Parathyroid adenoma (tissue), 2 donors: ENCODE data around the gene TBC1D22A.

Experiments
- H2AFZ ChIP-seq: fragments of 300-600 bp; sonication (generic); one replicate; pipeline ENCODE4 v1.7.0; 2017; ENCODE audit warnings: antibody characterized with exemption, mild to moderate bottlenecking
- H3K27ac ChIP-seq: fragments of 300-600 bp; sonication (generic); one replicate; pipeline ENCODE4 v1.7.0; 2017
- H3K27me3 ChIP-seq: fragments of 300-600 bp; sonication (generic); one replicate; pipeline ENCODE4 v1.7.0; 2017; ENCODE audit warnings: low read length; ENCODE audit not compliant: control insufficient read depth, insufficient read depth
- H3K36me3 ChIP-seq: fragments of 300-600 bp; sonication (generic); one replicate; pipeline ENCODE4 v1.7.0; 2017; ENCODE audit warnings: low read length; ENCODE audit not compliant: control insufficient read depth, insufficient read depth
- H3K4me1 ChIP-seq: fragments of 300-600 bp; sonication (generic); one replicate; pipeline ENCODE4 v1.7.0; 2017; ENCODE audit warnings: control low read depth
- H3K4me2 ChIP-seq: fragments of 300-600 bp; sonication (generic); one replicate; pipeline ENCODE4 v1.7.0; 2017; ENCODE audit warnings: low read length
- H3K4me3 ChIP-seq: fragments of 300-600 bp; sonication (generic); one replicate; pipeline ENCODE4 v1.7.0; 2017; ENCODE audit warnings: low read depth, low read length
- H3K79me2 ChIP-seq: fragments of 300-600 bp; sonication (generic); one replicate; pipeline ENCODE4 v1.7.0; 2017; ENCODE audit warnings: control low read depth
- H3K9ac ChIP-seq: fragments of 300-600 bp; sonication (generic); one replicate; pipeline ENCODE4 v1.7.0; 2017; ENCODE audit warnings: mild to moderate bottlenecking
- H3K9me3 ChIP-seq: fragments of 300-600 bp; sonication (generic); one replicate; pipeline ENCODE4 v1.7.0; 2017; ENCODE audit warnings: low read length; ENCODE audit not compliant: control insufficient read depth
- TF ChIP-seq, protein P1 (sequence below): fragments of 300-600 bp; sonication (generic); IDR thresholded peaks from one replicate; pipeline ENCODE4 v1.7.0; 2017; ENCODE audit warnings: antibody characterized with exemption, mild to moderate bottlenecking
- donor health status: primary hyperparathyroidism.

Gene TBC1D22A

DNA sequence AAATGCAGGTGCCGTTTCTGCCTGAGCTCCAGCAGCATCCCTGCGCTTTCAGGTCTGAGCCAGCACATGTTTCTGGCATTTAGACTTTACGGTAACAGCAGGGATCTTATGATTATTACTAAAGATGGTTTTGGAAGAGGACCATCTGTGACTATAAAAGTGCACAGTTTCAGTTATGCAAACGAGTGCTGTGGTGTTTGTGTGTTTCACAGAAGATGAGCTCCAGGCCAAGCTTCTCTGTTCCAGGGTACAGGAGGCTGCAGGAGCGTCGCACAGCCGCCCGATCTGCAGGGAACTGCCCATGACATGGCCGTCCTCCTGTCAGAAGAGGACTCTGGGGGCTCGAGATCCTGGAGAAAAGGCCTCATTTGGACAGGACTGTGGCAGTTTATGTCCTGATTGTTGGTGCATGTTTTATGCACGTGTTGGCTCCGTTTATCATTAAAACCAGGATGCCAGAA, 297.3 kb downstream of the TBC1D22A start:
- Histone ChIP-seq H3K4me2 (no peak overlapping the region), H3K9me3 (no peaks in the 10 kb centered on the region), H3K27me3 (no peaks in the 10 kb centered on the region), H3K79me2 (no peaks in the 10 kb centered on the region), H3K4me3 (no peak overlapping the region), H2AFZ (no peak overlapping the region), H3K9ac (no peak overlapping the region), H3K27ac (no peak overlapping the region), H3K36me3 (no peaks in the 10 kb centered on the region), H3K4me1 (no peaks in the 10 kb centered on the region)
- TF ChIP-seq, protein P1, sequence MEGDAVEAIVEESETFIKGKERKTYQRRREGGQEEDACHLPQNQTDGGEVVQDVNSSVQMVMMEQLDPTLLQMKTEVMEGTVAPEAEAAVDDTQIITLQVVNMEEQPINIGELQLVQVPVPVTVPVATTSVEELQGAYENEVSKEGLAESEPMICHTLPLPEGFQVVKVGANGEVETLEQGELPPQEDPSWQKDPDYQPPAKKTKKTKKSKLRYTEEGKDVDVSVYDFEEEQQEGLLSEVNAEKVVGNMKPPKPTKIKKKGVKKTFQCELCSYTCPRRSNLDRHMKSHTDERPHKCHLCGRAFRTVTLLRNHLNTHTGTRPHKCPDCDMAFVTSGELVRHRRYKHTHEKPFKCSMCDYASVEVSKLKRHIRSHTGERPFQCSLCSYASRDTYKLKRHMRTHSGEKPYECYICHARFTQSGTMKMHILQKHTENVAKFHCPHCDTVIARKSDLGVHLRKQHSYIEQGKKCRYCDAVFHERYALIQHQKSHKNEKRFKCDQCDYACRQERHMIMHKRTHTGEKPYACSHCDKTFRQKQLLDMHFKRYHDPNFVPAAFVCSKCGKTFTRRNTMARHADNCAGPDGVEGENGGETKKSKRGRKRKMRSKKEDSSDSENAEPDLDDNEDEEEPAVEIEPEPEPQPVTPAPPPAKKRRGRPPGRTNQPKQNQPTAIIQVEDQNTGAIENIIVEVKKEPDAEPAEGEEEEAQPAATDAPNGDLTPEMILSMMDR = no peak

- no peak overlapping the region for H3K9ac ChIP-seq
- H2AFZ ChIP-seq = no peak overlapping the region
- no peaks in the 10 kb centered on the region for H3K27me3 ChIP-seq
- no peaks in the 10 kb centered on the region for H3K4me1 ChIP-seq
- H3K4me3 ChIP-seq = no peak overlapping the region
- no peaks in the 10 kb centered on the region for H3K79me2 ChIP-seq
- H3K27ac ChIP-seq = no peak overlapping the region
- no peaks in the 10 kb centered on the region for H3K36me3 ChIP-seq
- no peaks in the 10 kb centered on the region for H3K9me3 ChIP-seq
- no peak overlapping the region for H3K4me2 ChIP-seq
- TF ChIP-seq, protein P1 = no peak
Observed at GRCh38 chr22:47060718-47061117, 298.3 kb downstream of the TBC1D22A start.

DNA sequence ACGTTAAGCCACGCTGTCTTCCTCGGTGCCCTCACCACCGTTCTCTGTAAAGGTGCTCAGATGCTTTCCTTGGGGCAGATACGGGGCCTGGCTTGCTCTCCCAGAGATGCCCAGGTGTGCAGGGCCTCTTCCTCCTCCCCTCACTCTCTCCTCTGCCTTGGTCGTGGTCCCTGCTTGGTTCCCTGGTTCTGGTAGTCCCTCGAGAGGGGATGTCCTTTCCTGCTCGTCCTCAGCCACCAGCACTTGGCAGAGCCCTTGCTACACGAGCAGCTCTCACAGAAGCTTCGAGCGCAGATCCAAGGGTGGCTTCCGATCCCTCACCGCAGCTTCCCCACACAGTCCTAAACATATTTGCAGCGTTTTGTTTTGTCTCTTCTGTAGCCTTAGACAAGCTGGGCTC, 298.8 kb downstream of the TBC1D22A start:
- Histone ChIP-seq H2AFZ (no peak overlapping the region), H3K9me3 (no peaks in the 10 kb centered on the region), H3K9ac (no peak overlapping the region), H3K27me3 (no peaks in the 10 kb centered on the region), H3K79me2 (no peaks in the 10 kb centered on the region), H3K4me2 (no peak overlapping the region), H3K27ac (no peak overlapping the region), H3K36me3 (no peaks in the 10 kb centered on the region), H3K4me3 (no peak overlapping the region), H3K4me1 (no peaks in the 10 kb centered on the region)
- TF ChIP-seq, protein P1 = no peak

- H3K27ac ChIP-seq = no peak overlapping the region
- H3K27me3 ChIP-seq = no peaks in the 10 kb centered on the region
- H3K9me3 ChIP-seq = no peaks in the 10 kb centered on the region
- H3K4me2 ChIP-seq = no peak overlapping the region
- H3K4me1 ChIP-seq = no peaks in the 10 kb centered on the region
- H3K79me2 ChIP-seq = no peaks in the 10 kb centered on the region
- H3K36me3 ChIP-seq = no peaks in the 10 kb centered on the region
- TF ChIP-seq, protein P1 = no peak
- H3K4me3 ChIP-seq = no peak overlapping the region
- no peak overlapping the region for H3K9ac ChIP-seq
- H2AFZ ChIP-seq = no peak overlapping the region
Observed at GRCh38 chr22:47062126-47062525, 299.7 kb downstream of the TBC1D22A start.

- H3K36me3 ChIP-seq = no peaks in the 10 kb centered on the region
Observed at GRCh38 chr22:47063071-47063509, 300.6 kb downstream of the TBC1D22A start.

More at GRCh38 chr22:47063071-47063509, 300.6 kb downstream of the TBC1D22A start:
- Histone ChIP-seq H3K9ac (no peak overlapping the region), H2AFZ (no peak overlapping the region), H3K27ac (no peak overlapping the region), H3K9me3 (no peaks in the 10 kb centered on the region), H3K79me2 (no peaks in the 10 kb centered on the region), H3K4me1 (no peaks in the 10 kb centered on the region), H3K4me3 (no peak overlapping the region), H3K27me3 (no peaks in the 10 kb centered on the region), H3K4me2 (no peak overlapping the region)
- TF ChIP-seq, protein P1 = no peak
